Measurements from ENCODE around the gene SH3RF3.

Gene SH3RF3

DNA sequence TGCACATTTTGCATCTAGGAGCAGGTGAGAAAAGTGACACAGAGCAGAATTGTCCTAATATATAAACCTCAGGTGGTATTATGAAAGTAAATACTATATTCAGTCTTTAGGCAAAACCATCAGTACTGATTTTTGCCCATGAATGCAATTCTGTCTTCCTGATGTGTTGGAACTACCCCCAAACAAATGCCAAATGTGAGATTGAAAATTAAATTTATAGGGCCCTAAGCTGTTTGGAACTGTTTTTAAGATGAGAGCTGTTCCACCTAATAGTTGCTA, 115.2 kb downstream of the SH3RF3 start:
- H3K9me3 ChIP-seq (replicated peaks in 1 of 11): peaks cover 0 to 5% (median 0%) of the 10 kb centered on the region in 11 experiments; a peak in 1 of 22 replicates
- H3K4me3 ChIP-seq: no peak overlapping the region
- H3K4me2 ChIP-seq: peak overlapping the region; percentile 20 to 96 (median 91); a peak in 18 of 22 replicates
- peaks cover 79 to 100% (median 96%) of the 10 kb centered on the region in 10 experiments for H3K4me1 ChIP-seq
- H3K27me3 ChIP-seq: no peaks in the 10 kb centered on the region
- peak overlapping the region in 5 of 11 experiments; percentile 48 to 100 (median 54); a peak in 5 of 22 replicates for H3K27ac ChIP-seq
- TF ChIP-seq Cebpa-rat (IDR thresholded peaks at IDR 0.05): no peak
- no peaks in the 10 kb centered on the region for H3K36me3 ChIP-seq
- peaks cover 0 to 24% (median 0%) of the 10 kb centered on the region in 11 experiments; a peak in 3 of 22 replicates for H4K20me1 ChIP-seq
- H3K9ac ChIP-seq: no peak overlapping the region

DNA sequence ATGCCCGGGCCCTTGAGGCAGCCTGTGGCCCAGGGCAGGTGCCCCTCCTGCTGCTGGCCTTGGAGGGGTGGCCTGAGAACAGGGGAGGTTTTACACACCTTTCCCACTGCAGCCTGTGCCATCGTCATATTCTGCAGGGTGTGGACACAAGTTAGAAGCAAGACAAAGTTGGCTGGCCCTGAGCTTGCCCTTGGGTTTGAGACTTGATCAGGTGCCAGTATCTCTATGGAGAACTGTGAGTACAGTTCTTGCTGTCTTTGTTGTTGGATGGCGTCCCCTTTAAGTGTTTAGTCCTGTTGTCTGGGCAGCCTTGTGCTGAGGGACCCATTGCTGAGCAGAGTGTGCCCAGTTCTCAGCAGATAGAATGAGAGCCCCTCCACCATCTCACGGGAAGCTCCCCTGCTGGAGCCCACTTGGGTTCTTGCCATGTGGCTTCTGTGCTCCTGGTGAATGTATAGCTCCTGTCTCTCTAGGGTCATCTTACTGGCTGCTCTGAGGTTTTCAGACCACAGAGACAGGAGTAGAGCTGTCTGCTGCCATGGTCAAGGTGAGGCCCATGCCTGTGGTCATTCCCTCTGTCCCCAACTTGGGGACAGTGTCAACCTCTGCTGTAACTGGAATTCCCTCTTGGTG, 115.9 kb downstream of the SH3RF3 start:
- Histone ChIP-seq H3K4me2 (peak overlapping the region; percentile 20 to 96 (median 91)), H4K20me1 (peaks cover 0 to 24% (median 0%) of the 10 kb centered on the region in 11 experiments; a peak in 3 of 22 replicates), H3K27ac (peak overlapping the region in 8 of 11 experiments; percentile 18 to 62 (median 50); a peak in 13 of 22 replicates), H3K9me3 (replicated peaks in 1 of 11) (peaks cover 0 to 5% (median 0%) of the 10 kb centered on the region in 11 experiments; a peak in 1 of 22 replicates), H3K4me1 (peaks cover 73 to 96% (median 92%) of the 10 kb centered on the region in 10 experiments), H3K4me3 (no peak overlapping the region), H3K9ac (no peak overlapping the region), H3K36me3 (no peaks in the 10 kb centered on the region), H3K27me3 (no peaks in the 10 kb centered on the region)
- no peak for TF ChIP-seq Cebpa-rat (IDR thresholded peaks at IDR 0.05)

DNA sequence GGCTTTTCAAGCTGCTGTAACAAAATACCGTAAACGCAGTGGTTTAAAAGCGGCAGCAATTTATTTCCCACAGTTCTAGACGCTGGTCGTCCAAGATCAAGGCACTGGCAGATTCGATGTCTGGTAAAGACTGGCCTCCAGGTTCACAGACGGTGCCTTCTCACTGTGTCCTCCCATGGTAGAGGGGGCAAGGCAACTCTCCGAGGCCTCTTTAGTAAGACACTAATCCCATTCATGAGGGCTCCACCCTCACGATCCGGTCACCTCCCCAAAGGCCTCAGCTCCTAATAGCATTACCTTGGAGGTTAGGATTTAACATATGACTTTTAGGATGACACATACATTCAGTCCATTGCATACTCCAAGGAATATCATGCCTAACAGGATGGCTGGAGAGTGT, 117.2 kb downstream of the SH3RF3 start:
- H4K20me1 ChIP-seq: peaks cover 0 to 24% (median 0%) of the 10 kb centered on the region in 11 experiments; a peak in 3 of 22 replicates
- no peaks in the 10 kb centered on the region for H3K36me3 ChIP-seq
- H3K9ac ChIP-seq: no peak overlapping the region
- no peak overlapping the region for H3K4me3 ChIP-seq
- no peaks in the 10 kb centered on the region for H3K27me3 ChIP-seq
- peak overlapping the region in 7 of 11 experiments; percentile 13 to 55 (median 33); a peak in 11 of 22 replicates for H3K27ac ChIP-seq
- H3K4me1 ChIP-seq: peaks cover 60 to 86% (median 80%) of the 10 kb centered on the region in 10 experiments
- TF ChIP-seq Cebpa-rat (IDR thresholded peaks at IDR 0.05): no peak
- peaks cover 0 to 5% (median 0%) of the 10 kb centered on the region in 11 experiments; a peak in 1 of 22 replicates for H3K9me3 ChIP-seq (replicated peaks in 1 of 11)
- H3K4me2 ChIP-seq: peak overlapping the region in 8 of 11 experiments; percentile 1 to 93 (median 74); a peak in 13 of 22 replicates

DNA sequence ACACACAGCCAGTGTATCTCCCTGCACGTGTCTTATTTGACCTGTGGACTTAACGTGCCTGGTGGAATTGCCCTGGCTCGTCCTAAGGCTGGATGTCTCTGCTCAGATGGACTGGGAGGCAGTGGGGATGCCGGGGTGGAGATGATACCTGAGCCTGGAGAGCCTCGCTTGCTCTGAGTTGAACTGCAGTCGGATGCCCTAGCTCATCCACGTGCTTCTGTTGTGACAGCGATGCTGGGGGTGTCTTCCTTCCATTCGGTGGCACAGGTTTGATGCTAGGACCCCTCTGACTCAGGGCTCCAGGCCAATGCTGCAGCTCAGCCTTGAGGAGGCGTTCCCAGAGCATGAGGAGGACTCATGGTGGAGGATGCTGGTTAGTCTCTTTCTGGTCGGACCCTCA, 117.6 kb downstream of the SH3RF3 start:
- H3K9me3 ChIP-seq (replicated peaks in 1 of 11): peaks cover 0 to 5% (median 0%) of the 10 kb centered on the region in 11 experiments; a peak in 1 of 22 replicates
- H3K4me1 ChIP-seq: peaks cover 56 to 83% (median 76%) of the 10 kb centered on the region in 10 experiments
- H3K4me2 ChIP-seq: peak overlapping the region; percentile 36 to 93 (median 61); a peak in 19 of 22 replicates
- no peaks in the 10 kb centered on the region for H3K27me3 ChIP-seq
- no peaks in the 10 kb centered on the region for H3K36me3 ChIP-seq
- no peak overlapping the region for H3K4me3 ChIP-seq
- peak overlapping the region in 7 of 11 experiments; percentile 7 to 55 (median 29); a peak in 8 of 22 replicates for H3K27ac ChIP-seq
- TF ChIP-seq Cebpa-rat (IDR thresholded peaks at IDR 0.05): no peak
- peaks cover 0 to 24% (median 0%) of the 10 kb centered on the region in 11 experiments; a peak in 3 of 22 replicates for H4K20me1 ChIP-seq
- H3K9ac ChIP-seq: no peak overlapping the region

DNA sequence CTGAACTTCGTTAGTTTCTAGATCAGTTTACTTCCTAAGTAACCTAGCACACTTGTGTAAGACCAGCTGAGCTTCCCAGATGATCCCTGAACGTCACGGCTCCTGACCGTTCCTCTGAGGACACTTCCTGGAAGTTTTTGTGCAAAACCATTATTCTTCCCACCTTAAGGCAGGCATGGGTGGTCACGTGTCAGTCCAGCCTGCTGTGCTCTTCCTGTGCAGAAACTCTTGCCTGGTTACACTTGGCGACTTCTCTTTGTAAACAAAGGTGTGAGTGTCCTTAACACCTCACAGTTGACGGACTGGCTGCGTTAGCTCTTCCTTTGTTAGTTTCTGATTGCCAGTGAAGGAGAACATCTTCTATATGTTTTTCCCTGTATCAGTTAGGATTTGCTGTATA, 118.3 kb downstream of the SH3RF3 start:
- Histone ChIP-seq H3K4me2 (peak overlapping the region; percentile 36 to 93 (median 61)), H3K9me3 (replicated peaks in 1 of 11) (peaks cover 0 to 5% (median 0%) of the 10 kb centered on the region in 11 experiments; a peak in 1 of 22 replicates), H3K4me1 (peaks cover 55 to 83% (median 75%) of the 10 kb centered on the region in 10 experiments), H3K27me3 (no peaks in the 10 kb centered on the region), H3K36me3 (no peaks in the 10 kb centered on the region), H4K20me1 (peaks cover 0 to 24% (median 0%) of the 10 kb centered on the region in 11 experiments; a peak in 3 of 22 replicates), H3K4me3 (no peak overlapping the region), H3K27ac (peak overlapping the region in 7 of 11 experiments; percentile 0 to 55 (median 33); a peak in 11 of 22 replicates), H3K9ac (no peak overlapping the region)
- TF ChIP-seq Cebpa-rat (IDR thresholded peaks at IDR 0.05): no peak

DNA sequence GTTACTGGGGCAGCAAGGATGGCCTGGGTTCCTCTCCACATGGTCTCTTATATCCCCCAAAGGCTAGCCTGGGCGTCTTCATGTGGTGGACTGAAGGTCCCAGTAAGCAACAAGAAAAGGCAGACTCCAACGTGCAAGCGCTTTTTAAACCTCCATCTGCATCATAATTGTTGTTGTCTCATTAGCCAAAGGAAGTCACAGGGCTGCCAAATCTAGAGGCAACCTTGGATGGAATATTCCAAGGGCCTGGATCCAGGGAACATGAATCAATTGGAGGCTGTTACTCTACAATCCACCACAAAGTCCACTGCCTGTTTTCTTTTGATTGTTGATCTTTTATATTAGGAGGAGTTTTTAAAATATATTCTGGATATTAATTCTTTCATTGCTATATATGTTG, 118.8 kb downstream of the SH3RF3 start:
- H3K27me3 ChIP-seq: no peaks in the 10 kb centered on the region
- peak overlapping the region; percentile 36 to 93 (median 61); a peak in 21 of 22 replicates for H3K4me2 ChIP-seq
- TF ChIP-seq Cebpa-rat (IDR thresholded peaks at IDR 0.05): no peak
- peaks cover 0 to 24% (median 0%) of the 10 kb centered on the region in 11 experiments; a peak in 3 of 22 replicates for H4K20me1 ChIP-seq
- H3K36me3 ChIP-seq: no peaks in the 10 kb centered on the region
- H3K4me3 ChIP-seq: no peak overlapping the region
- H3K9ac ChIP-seq: no peak overlapping the region
- H3K27ac ChIP-seq: peak overlapping the region in 7 of 11 experiments; percentile 23 to 55 (median 33); a peak in 11 of 22 replicates
- peaks cover 0 to 5% (median 0%) of the 10 kb centered on the region in 11 experiments; a peak in 1 of 22 replicates for H3K9me3 ChIP-seq (replicated peaks in 1 of 11)
- H3K4me1 ChIP-seq: peaks cover 55 to 83% (median 75%) of the 10 kb centered on the region in 10 experiments

DNA sequence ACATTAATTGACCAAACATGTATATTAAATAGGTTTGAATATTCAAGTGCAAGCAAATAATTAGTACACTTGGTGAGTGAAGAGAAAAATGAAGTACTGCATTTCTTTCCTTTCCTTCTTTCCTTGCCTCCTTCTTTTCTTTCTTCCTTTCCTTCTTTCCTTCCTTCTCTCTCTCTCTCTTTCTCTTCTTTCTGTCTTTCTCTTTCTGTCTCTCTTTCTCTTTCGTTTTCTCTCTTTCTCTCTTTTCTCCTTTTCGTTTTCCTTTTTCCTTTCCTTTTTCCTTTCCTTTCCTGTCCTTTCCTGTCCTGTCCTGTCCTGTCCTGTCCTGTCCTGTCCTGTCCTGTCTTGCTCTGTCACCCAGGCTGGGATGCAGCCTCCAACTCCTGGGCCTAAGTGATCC, 119.6 kb downstream of the SH3RF3 start:
- Histone ChIP-seq H3K27ac (peak overlapping the region in 8 of 11 experiments; percentile 8 to 51 (median 36); a peak in 10 of 22 replicates), H3K9me3 (replicated peaks in 1 of 11) (peaks cover 0 to 5% (median 0%) of the 10 kb centered on the region in 11 experiments; a peak in 1 of 22 replicates), H3K4me2 (peak overlapping the region in 9 of 11 experiments; percentile 25 to 92 (median 45); a peak in 17 of 22 replicates), H3K27me3 (no peaks in the 10 kb centered on the region), H3K4me1 (peaks cover 55 to 83% (median 75%) of the 10 kb centered on the region in 10 experiments), H4K20me1 (peaks cover 0 to 24% (median 0%) of the 10 kb centered on the region in 11 experiments; a peak in 3 of 22 replicates), H3K4me3 (no peak overlapping the region), H3K9ac (no peak overlapping the region), H3K36me3 (no peaks in the 10 kb centered on the region)
- TF ChIP-seq Cebpa-rat (IDR thresholded peaks at IDR 0.05): no peak

DNA sequence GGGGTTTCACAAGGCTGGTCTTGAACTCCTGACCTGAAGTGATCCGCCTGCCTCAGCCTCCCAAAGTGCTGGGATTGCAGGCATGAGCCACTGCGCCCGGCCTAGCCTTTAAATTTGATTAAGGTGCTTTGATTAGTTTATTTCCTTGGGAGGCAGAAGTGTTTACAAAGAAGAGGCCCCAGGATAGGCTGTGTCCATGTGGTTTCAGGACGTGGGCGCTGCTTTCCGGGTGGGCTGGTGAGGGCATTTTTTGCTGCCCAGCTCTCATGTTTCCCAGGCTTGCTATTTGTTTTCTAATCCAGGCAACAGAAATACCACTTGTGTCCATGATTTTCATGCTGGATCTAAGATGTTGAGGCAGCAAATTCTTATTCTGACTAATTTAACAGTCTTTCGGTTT, 124.2 kb downstream of the SH3RF3 start:
- peaks cover 0 to 22% (median 0%) of the 10 kb centered on the region in 11 experiments; a peak in 4 of 22 replicates for H4K20me1 ChIP-seq
- H3K4me3 ChIP-seq: no peak overlapping the region
- no peaks in the 10 kb centered on the region for H3K27me3 ChIP-seq
- H3K9ac ChIP-seq: peak overlapping the region in 7 of 11 experiments; percentile 8 to 75 (median 25); a peak in 7 of 22 replicates
- H3K36me3 ChIP-seq: no peaks in the 10 kb centered on the region
- H3K9me3 ChIP-seq (replicated peaks in 1 of 11): 0 out of 22 replicates have a peak, but pooled peaks cover 0 to 5% (median 0%) of the 10 kb centered on the region in 11 experiments
- no peak for TF ChIP-seq Cebpa-rat (IDR thresholded peaks at IDR 0.05)
- peak overlapping the region in 10 of 11 experiments; percentile 10 to 92 (median 88); a peak in 19 of 22 replicates for H3K27ac ChIP-seq
- H3K4me1 ChIP-seq: peaks cover 65 to 84% (median 79%) of the 10 kb centered on the region in 10 experiments
- H3K4me2 ChIP-seq: peak overlapping the region; percentile 52 to 98 (median 93)

Data from BLaER1 treated with 17β-estradiol and CSF1 and Interleukin-3, amounts not matched to agents 10 nM and 100 nM (cell line).